ENCODE data around the gene CELA2A. TPM values are rescaled to one million over a fixed set of nuclear protein-coding genes. Genes with fewer than 3 reads are reported as not detected.
"Not testable (repeated sequence)": the region's sequence is repeated elsewhere in the genome, so short reads cannot be mapped to it uniquely, and the experiment has no call there.

Gene CELA2A
- polyA plus RNA-seq, 2 of the 4 experiments (the other 2 are of a cell fraction) = not detected

- ATAC-seq; H3K4me3 ChIP-seq; H3K9me3 ChIP-seq; DNase-seq (ENCODE audit: low read depth in 1 of 2, low spot score in 1 of 2); POLR2A ChIA-PET; FAIRE-seq: not testable (repeated sequence)
- peak in 1 of 2 experiments; percentile 77; a peak in 2 of 4 replicates for TF ChIP-seq CEBPB (IDR thresholded peaks at IDR 0.05)
- peaks cover 90% of the 10 kb centered on the region for H3K4me1 ChIP-seq
- CTCF ChIA-PET = interaction anchor here (0.7 to 9.8 kb wide), 9 partner anchors 9 to 277 kb away, joined by 3 to 150 read pairs (median 6); no protein-coding TSS in a partner anchor
- H3K27ac ChIP-seq = peak overlapping the region; percentile 97 to 98
- peak overlapping the region; percentile 81; the same call in 2 of the 3 replicates for H3K4me2 ChIP-seq
- 87% methylated on average over 11 of the region's 11 CpGs for WGBS (ENCODE audit: missing lambda C conversion rate)
Observed at GRCh38 chr1:15428252-15428651, 28.3 kb upstream of the CELA2A start.

GRCh38 chr1:15428815-15429435 is 27.6 kb upstream of the CELA2A start:
- peaks cover 88% of the 10 kb centered on the region for H3K4me1 ChIP-seq
- CTCF ChIA-PET = interaction anchor here (0.7 to 9.8 kb wide), 6 partner anchors 9 to 108 kb away, joined by 3 to 150 read pairs (median 4); no protein-coding TSS in a partner anchor
- DNase-seq (ENCODE audit: low read depth in 1 of 2, low spot score in 1 of 2) (no peak), FAIRE-seq (no peak), ATAC-seq (no peak)
- no peak overlapping the region for H3K4me3 ChIP-seq
- TF ChIP-seq ELK1 (IDR thresholded peaks at IDR 0.05; ENCODE audit: low read depth, low read length) (no peak), EHF (CRISPR knock-in tag; IDR thresholded peaks at IDR 0.05) (no peak), BHLHE40 (IDR thresholded peaks at IDR 0.05; ENCODE audit: low read depth, low read length) (no peak), RCOR1 (IDR thresholded peaks at IDR 0.05; ENCODE audit: low read depth, low read length) (no peak), JUN (IDR thresholded peaks at IDR 0.05) (no peak), MAFK (IDR thresholded peaks at IDR 0.05; ENCODE audit: partially characterized antibody) (no peak), HES2 (IDR thresholded peaks at IDR 0.05) (no peak), HOXA7 (CRISPR knock-in tag; IDR thresholded peaks at IDR 0.05) (no peak)
- H3K9me3 ChIP-seq = no peaks in the 10 kb centered on the region
- peak overlapping the region; percentile 97 to 98 for H3K27ac ChIP-seq
- WGBS (ENCODE audit: missing lambda C conversion rate) = 85% methylated on average over 8 of the region's 18 CpGs
- POLR2A ChIA-PET = no interaction called here
- no peak overlapping the region for H3K4me2 ChIP-seq

GRCh38 chr1:15429701-15430149 is 26.8 kb upstream of the CELA2A start:
- H3K27ac ChIP-seq = peak overlapping the region; percentile 97 to 98
- H3K9me3 ChIP-seq = no peaks in the 10 kb centered on the region
- no peak overlapping the region for H3K4me3 ChIP-seq
- POLR2A ChIA-PET = no interaction called here
- no peak for ATAC-seq
- DNase-seq (ENCODE audit: low read depth in 1 of 2, low spot score in 1 of 2) = peak in 1 of 2 experiments; percentile 69
- WGBS (ENCODE audit: missing lambda C conversion rate) = 27% methylated on average over 13 of the region's 19 CpGs
- no peak for FAIRE-seq
- peaks cover 80% of the 10 kb centered on the region for H3K4me1 ChIP-seq
- H3K4me2 ChIP-seq = peak overlapping the region; percentile 49
- CTCF ChIA-PET = interaction anchor here (0.7 to 9.8 kb wide), 5 partner anchors 28 to 126 kb away, joined by 3 to 150 read pairs (median 5); no protein-coding TSS in a partner anchor
- no peak for TF ChIP-seq CTCF (IDR thresholded peaks at IDR 0.05)
- TF ChIP-seq FOSB (CRISPR knock-in tag; IDR thresholded peaks at IDR 0.05) = no peak
- TF ChIP-seq HOXB13 (CRISPR knock-in tag; IDR thresholded peaks at IDR 0.05; ENCODE audit: low read depth) = peak; percentile 59; the same call in 1 of the 2 replicates
- TF ChIP-seq HOXB5 (CRISPR knock-in tag; IDR thresholded peaks at IDR 0.05) = 0 out of 2 replicates have a peak, but pooled peaks have one; percentile 59
- TF ChIP-seq ZSCAN20 (CRISPR knock-in tag; IDR thresholded peaks at IDR 0.05) = no peak
- TF ChIP-seq RFX5 (IDR thresholded peaks at IDR 0.05) = no peak
- no peak for TF ChIP-seq NR3C1 (IDR thresholded peaks at IDR 0.05)
- no peak for TF ChIP-seq KDM1A (IDR thresholded peaks at IDR 0.05; ENCODE audit: low read depth)
- no peak for TF ChIP-seq RARB (CRISPR knock-in tag; IDR thresholded peaks at IDR 0.05)
- peak; percentile 63 for TF ChIP-seq MAX (IDR thresholded peaks at IDR 0.05)
- TF ChIP-seq PHF8 (IDR thresholded peaks at IDR 0.05; ENCODE audit: borderline replicate concordance, low read depth) = no peak
- no peak for TF ChIP-seq FOSL2 (IDR thresholded peaks at IDR 0.05)
- TF ChIP-seq FOSL2 (CRISPR knock-in tag; IDR thresholded peaks at IDR 0.05) = peak; percentile 54
- TF ChIP-seq CEBPB (IDR thresholded peaks at IDR 0.05) = peak; percentile 52 to 87; a peak in 3 of 4 replicates
- TF ChIP-seq KDM5A (IDR thresholded peaks at IDR 0.05) = no peak
- TF ChIP-seq FOXS1 (CRISPR knock-in tag; IDR thresholded peaks at IDR 0.05) = no peak
- 0 out of 2 replicates have a peak, but pooled peaks have one; percentile 28 for TF ChIP-seq HOXA7 (CRISPR knock-in tag; IDR thresholded peaks at IDR 0.05)
- no peak for TF ChIP-seq RAD21 (conservative IDR thresholded peaks at IDR 0.05 in 1 of 2, IDR thresholded peaks at IDR 0.05 in 1 of 2)
- TF ChIP-seq SMC3 (IDR thresholded peaks at IDR 0.05) = no peak
- TF ChIP-seq JUNB (IDR thresholded peaks at IDR 0.05) = 0 out of 2 replicates have a peak, but pooled peaks have one; percentile 19
- TF ChIP-seq CBX8 (IDR thresholded peaks at IDR 0.05) = no peak
- TF ChIP-seq EP300 (IDR thresholded peaks at IDR 0.05) = peak in 1 of 2 experiments; percentile 37; a peak in 2 of 5 replicates
- no peak for TF ChIP-seq NFE2L2 (conservative IDR thresholded peaks at IDR 0.05; ENCODE audit: low read length)
- TF ChIP-seq HEYL (CRISPR knock-in tag; IDR thresholded peaks at IDR 0.05) = no peak
- peak in 1 of 2 experiments; percentile 48; a peak in 1 of 5 replicates for TF ChIP-seq JUN (IDR thresholded peaks at IDR 0.05)
- no peak for TF ChIP-seq HES2 (IDR thresholded peaks at IDR 0.05)
- TF ChIP-seq ESRRA (IDR thresholded peaks at IDR 0.05; ENCODE audit: borderline replicate concordance, low read length) = no peak
- no peak for TF ChIP-seq MAFK (IDR thresholded peaks at IDR 0.05; ENCODE audit: partially characterized antibody)

All from A549 (cell line).